HEK293T (cell line): ENCODE data around the gene C17orf114.
"Not testable (repeated sequence)": the region's sequence is repeated elsewhere in the genome, so short reads cannot be mapped to it uniquely, and the experiment has no call there.

ENCODE experiments used
- CTCF ChIA-PET: fragments of 350-600 bp; formaldehyde crosslinking; extraction: SDS; loops from one replicate; lab custom pipeline; 2021; ENCODE audit warnings: antibody characterized with exemption, inconsistent platforms; lab: Yijun Ruan, JAX
- POLR2A ChIA-PET: fragments of 350-600 bp; formaldehyde crosslinking; extraction: SDS; loops from one replicate; lab custom pipeline; 2020; ENCODE audit warnings: antibody characterized with exemption, inconsistent platforms; lab: Yijun Ruan, JAX
- DNase-seq: peaks from one replicate; pipeline ENCODE4 v3.0.0; 2012; ENCODE audit warnings: mixed read lengths; ENCODE audit errors: extremely low spot score
- ARNT ChIP-seq: fragments of 450-650 bp; IDR thresholded peaks from 2 replicates; pipeline ENCODE4 v1.6.1; 2017; ENCODE audit warnings: mild to moderate bottlenecking
- BHLHE40 ChIP-seq: fragments of 450-650 bp; IDR thresholded peaks from 2 replicates; pipeline ENCODE4 v1.6.1; 2016; ENCODE audit warnings: mild to moderate bottlenecking, moderate library complexity, borderline replicate concordance
- CTBP1 ChIP-seq: fragments of 450-650 bp; IDR thresholded peaks from 2 replicates; pipeline ENCODE4 v1.6.1; 2016; ENCODE audit warnings: borderline replicate concordance
- ELF4 ChIP-seq: fragments of 450-650 bp; IDR thresholded peaks from 2 replicates; pipeline ENCODE4 v1.6.1; 2017; ENCODE audit warnings: antibody characterized with exemption
- FOXA1 ChIP-seq: fragments of 450-650 bp; IDR thresholded peaks from 2 replicates; pipeline ENCODE4 v1.6.1; 2016; ENCODE audit warnings: mild to moderate bottlenecking
- FOXK2 ChIP-seq: fragments of 450-650 bp; IDR thresholded peaks from 2 replicates; pipeline ENCODE4 v1.6.1; 2016; ENCODE audit warnings: mild to moderate bottlenecking
- FOXM1 ChIP-seq: fragments of 450-650 bp; IDR thresholded peaks from 2 replicates; pipeline ENCODE4 v1.6.1; 2017; ENCODE audit warnings: mild to moderate bottlenecking, borderline replicate concordance
- HDGF ChIP-seq: fragments of 450-650 bp; IDR thresholded peaks from 2 replicates; pipeline ENCODE4 v1.6.1; 2017; ENCODE audit warnings: antibody characterized with exemption, borderline replicate concordance
- L3MBTL2 ChIP-seq: fragments of 450-650 bp; conservative IDR thresholded peaks from 2 replicates; pipeline ENCODE4 v1.6.1; 2016; ENCODE audit warnings: mild to moderate bottlenecking
- LEF1 ChIP-seq: fragments of 450-650 bp; IDR thresholded peaks from 2 replicates; pipeline ENCODE4 v1.6.1; 2017; ENCODE audit warnings: mild to moderate bottlenecking, borderline replicate concordance
- NFRKB ChIP-seq: fragments of 450-650 bp; IDR thresholded peaks from 2 replicates; pipeline ENCODE4 v1.6.1; 2016; ENCODE audit warnings: mild to moderate bottlenecking, moderate library complexity
- SP1 ChIP-seq: fragments of 450-650 bp; IDR thresholded peaks from 2 replicates; pipeline ENCODE4 v1.6.1; 2017
- SUZ12 ChIP-seq: fragments of 450-650 bp; IDR thresholded peaks from 2 replicates; pipeline ENCODE4 v1.6.1; 2016; ENCODE audit warnings: mild to moderate bottlenecking
- TARDBP ChIP-seq: fragments of 450-650 bp; IDR thresholded peaks from 2 replicates; pipeline ENCODE4 v1.6.1; 2016
- ZNF384 ChIP-seq: fragments of 450-650 bp; IDR thresholded peaks from 2 replicates; pipeline ENCODE4 v1.6.1; 2016
- TF ChIP-seq, protein P1 (sequence below): fragments of 450-650 bp; IDR thresholded peaks from 2 replicates; pipeline ENCODE4 v1.6.1; 2016

The C17orf114 gene

DNA sequence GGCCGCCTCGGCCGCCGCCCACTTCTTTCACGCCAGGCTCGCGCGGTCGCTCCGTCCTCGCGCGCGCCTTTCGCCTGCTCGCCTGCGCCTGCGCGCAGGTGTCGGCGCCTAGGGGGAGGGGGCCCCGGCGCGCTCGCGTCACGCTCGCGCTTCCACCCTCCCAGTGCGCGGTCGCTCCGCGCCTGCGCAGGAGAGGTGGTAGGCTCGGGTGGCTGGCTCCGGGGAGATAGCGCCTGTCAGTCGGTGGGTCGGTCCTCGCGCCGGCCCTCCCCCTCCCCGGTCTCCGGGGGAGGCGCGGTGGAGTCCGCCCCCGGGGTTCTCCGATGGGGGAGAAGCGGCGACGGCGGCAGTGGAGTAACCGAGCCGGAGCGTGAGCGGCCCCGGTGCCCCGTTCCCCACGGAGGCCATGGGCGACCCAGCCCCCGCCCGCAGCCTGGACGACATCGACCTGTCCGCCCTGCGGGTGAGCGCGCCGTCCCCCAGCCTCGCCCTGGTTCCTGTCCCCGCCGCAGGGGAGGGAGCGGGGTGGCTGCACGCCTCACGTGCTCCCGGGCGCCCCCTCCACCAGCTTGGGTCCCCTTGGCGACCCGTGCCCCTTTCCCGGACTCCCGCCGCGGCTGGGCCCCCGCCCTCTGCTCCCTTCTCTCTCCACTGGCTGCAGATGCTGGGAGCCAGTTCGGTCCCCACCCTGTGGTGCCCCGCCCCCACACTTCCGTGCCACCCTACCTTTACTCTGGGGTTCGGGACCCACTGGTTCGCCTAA is 31.2 kb upstream of the C17orf114 start, which contains the start of gene MINK1:
TSS of gene MINK1 (plus strand) at position 163 of the 763 bp plus-strand sequence. CDS start at position 407, 244 bp downstream.
- TF ChIP-seq ELF4 (no peak), FOXA1 (no peak), NFRKB (no peak), FOXK2 (no peak), FOXM1 (no peak), BHLHE40 (no peak), SUZ12 (no peak), LEF1 (no peak; the same call in 1 of the 2 replicates), CTBP1 (no peak), ZNF384 (no peak), ARNT (no peak), HDGF (no peak), TARDBP (no peak), L3MBTL2 (no peak), SP1 (no peak)
- TF ChIP-seq, protein P1, sequence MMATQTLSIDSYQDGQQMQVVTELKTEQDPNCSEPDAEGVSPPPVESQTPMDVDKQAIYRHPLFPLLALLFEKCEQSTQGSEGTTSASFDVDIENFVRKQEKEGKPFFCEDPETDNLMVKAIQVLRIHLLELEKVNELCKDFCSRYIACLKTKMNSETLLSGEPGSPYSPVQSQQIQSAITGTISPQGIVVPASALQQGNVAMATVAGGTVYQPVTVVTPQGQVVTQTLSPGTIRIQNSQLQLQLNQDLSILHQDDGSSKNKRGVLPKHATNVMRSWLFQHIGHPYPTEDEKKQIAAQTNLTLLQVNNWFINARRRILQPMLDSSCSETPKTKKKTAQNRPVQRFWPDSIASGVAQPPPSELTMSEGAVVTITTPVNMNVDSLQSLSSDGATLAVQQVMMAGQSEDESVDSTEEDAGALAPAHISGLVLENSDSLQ, result no peak
- ChIA-PET POLR2A (interaction anchor here (0.7 to 2.3 kb wide), 4 partner anchors 11 to 44 kb away, joined by 3 to 12 read pairs (median 4); partner anchors contain the start of genes GLTPD2 and PLD2), CTCF (interaction anchor here (0.5 to 0.6 kb wide), 2 partner anchors 43 to 231 kb away, joined by 3 to 4 read pairs; no protein-coding TSS in a partner anchor)
- peak; percentile 99 for DNase-seq

DNA sequence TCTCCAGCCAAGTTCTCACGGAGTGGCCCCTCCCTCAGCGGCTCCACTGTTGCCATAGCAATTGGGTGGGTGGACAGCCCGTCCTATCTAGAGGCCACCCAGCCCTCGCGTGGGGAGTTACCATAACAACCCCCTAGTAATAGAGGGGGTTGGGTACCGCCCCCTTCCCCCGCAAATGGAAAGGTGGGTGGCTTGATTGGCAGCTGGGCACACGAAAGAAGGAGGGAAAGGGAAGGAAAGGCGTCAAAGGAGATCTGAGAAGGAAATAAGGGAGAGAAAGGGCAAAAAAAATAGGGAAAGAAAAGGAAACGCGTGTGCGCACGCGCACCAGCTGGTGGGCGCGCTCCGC is 30.7 kb upstream of the C17orf114 start:
- CTCF ChIA-PET, result interaction anchor here (0.6 kb wide), 1 partner anchor 230 kb away, joined by 4 read pairs; no protein-coding TSS in a partner anchor
- POLR2A ChIA-PET, result interaction anchor here (0.7 to 2.3 kb wide), 3 partner anchors 14 to 43 kb away, joined by 4 to 12 read pairs (median 4); partner anchors contain the start of genes GLTPD2 and PLD2
- DNase-seq, result not testable (repeated sequence)
- TF ChIP-seq, protein P1, result peak; percentile 92
- peak; percentile 91 for TF ChIP-seq L3MBTL2

DNA sequence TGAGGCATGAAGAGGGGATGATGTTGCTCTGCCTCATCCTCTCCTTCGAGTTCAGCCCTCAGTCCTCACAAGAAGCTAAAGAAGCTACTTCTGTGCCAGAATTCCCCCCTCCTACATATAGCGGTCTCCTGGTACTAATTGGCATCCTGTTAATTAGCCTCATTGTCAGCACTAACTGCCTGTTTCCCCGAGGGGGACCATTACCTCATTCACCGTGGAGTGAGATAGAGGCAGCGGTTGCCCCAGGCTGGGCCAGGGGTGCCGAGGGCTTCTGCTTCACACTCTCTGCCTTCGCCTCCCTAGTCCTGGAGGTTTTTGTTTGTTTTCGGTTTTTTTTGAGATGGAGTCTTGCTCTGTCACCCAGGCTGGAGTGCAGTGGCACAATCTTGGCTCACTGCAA is 25.3 kb upstream of the C17orf114 start:
- TF ChIP-seq ZNF384 (no peak), ELF4 (no peak), SUZ12 (no peak), HDGF (no peak), FOXM1 (no peak), L3MBTL2 (no peak), NFRKB (no peak), FOXA1 (no peak)
- TF ChIP-seq, protein P1, result no peak
- DNase-seq, result no peak
- ChIA-PET POLR2A (no interaction called here), CTCF (interaction anchor here (0.6 to 1.0 kb wide), 2 partner anchors 37 to 322 kb away, joined by 3 read pairs; no protein-coding TSS in a partner anchor)

DNA sequence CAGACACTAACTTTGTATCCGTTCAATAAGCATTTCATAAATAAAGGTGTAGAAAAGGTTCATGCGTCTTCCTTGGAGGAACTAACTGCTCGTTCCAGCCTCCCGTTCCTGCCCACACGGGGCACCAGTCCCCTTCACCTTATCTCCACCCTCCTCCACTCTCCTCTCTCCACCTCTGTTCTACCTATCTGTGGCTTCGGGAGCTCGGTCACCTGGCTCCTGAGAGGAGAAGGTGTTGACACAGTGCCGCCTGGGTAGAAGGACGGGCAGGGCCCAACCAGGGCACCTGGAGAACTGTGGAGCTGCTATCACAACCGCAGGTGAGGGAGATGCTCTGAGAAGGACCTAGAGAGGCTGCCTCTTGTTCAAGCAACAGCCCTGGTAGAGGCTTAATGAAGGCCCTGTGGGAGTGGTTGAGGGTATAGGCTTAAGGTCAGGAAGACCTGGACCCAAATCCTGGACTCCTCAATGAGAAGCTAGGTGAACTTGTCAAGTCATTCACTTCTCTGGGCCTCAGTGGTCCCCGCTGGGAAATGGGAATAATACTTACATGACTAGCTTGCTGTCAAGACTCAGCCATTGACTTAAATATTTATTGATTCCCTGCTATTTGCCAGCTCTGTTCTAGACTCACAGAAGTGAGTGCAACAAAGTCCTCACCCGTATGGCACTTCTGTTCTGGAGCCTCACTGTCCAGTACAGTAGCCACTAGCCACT is 21.4 kb upstream of the C17orf114 start:
- DNase-seq, result no peak
- POLR2A ChIA-PET, result interaction anchor here (1.3 to 1.5 kb wide), 2 partner anchors 17 to 27 kb away, joined by 5 read pairs; partner anchors contain the start of genes PLD2 and PSMB6
- TF ChIP-seq SP1 (no peak), LEF1 (no peak), BHLHE40 (no peak), L3MBTL2 (no peak), FOXK2 (no peak), HDGF (no peak), SUZ12 (no peak), TARDBP (no peak), FOXA1 (no peak), FOXM1 (no peak), ARNT (no peak), CTBP1 (no peak), ELF4 (no peak)
- TF ChIP-seq, protein P1, result no peak
- CTCF ChIA-PET, result no interaction called here

DNA sequence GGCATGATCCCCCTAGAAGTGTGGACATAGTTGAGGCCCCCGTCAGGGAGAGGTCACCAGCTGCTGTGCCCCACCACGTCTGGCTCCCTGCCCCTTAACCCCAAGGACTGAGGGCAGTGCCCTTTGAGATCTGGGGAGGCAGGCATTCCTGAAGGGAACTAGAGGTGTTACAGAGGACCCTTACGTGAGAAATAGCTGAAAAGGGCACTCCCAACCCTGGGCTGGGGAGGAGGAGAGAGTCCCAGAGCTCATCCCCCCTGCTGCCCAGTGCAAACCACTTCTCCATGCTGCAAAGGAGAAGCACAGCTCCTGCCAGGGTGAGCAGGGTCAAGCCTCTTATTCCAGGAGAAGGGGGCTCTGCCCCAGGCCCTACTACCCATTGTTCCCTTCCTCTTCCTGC is 20.7 kb upstream of the C17orf114 start:
- TF ChIP-seq L3MBTL2 (no peak), BHLHE40 (no peak), NFRKB (no peak), SUZ12 (no peak), HDGF (no peak), CTBP1 (no peak), FOXA1 (no peak), ZNF384 (no peak), ARNT (no peak), LEF1 (no peak), FOXM1 (no peak), ELF4 (no peak), TARDBP (no peak), SP1 (no peak), FOXK2 (no peak)
- TF ChIP-seq, protein P1, result no peak
- ChIA-PET POLR2A (interaction anchor here (1.3 to 1.5 kb wide), 2 partner anchors 16 to 27 kb away, joined by 5 read pairs; partner anchors contain the start of genes PLD2 and PSMB6), CTCF (no interaction called here)
- DNase-seq, result no peak
